HT1080 (cell line): ENCODE measurements around the gene CAMTA1. TPM values are rescaled to one million over a fixed set of nuclear protein-coding genes. Genes with fewer than 3 reads are reported as not detected.

Source experiments
- DNase-seq: peaks from one replicate; pipeline ENCODE4 v3.0.0-alpha.2; 2015; ENCODE audit warnings: low read depth
- total RNA-seq: library from RNA; depleted of rRNA; stranded (reverse); fragments of >200 nt; shearing (Covaris generic); gene quantifications from 2 replicates; pipeline ENCODE4 v1.2.3, GENCODE V29; 2014

Gene CAMTA1
- total RNA-seq, 1 experiment from 2014 or later = 59.2 TPM

- no peak for DNase-seq
Measured at GRCh38 chr1:7425229-7425628, 640.0 kb downstream of the CAMTA1 start.

DNA sequence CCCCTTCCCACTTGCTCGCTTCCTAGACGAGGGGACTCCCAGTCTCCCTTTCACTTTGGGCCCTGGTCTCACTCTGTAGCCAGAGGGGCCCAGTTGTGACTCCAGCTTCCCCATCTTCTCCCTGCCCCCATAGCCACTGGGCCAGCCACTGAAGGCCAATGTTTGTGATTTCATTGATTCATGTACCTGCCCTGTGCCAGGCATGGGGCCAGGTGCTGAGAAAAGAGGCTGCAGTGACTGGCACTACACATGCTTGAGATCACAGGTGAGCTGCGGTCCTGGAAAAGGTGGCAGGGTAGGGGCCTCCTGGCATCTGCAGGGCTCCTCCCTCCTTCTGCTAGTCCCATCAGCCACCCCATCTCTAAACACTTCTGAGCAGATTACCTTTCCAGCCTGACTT is 640.5 kb downstream of the CAMTA1 start:
- no peak for DNase-seq

DNA sequence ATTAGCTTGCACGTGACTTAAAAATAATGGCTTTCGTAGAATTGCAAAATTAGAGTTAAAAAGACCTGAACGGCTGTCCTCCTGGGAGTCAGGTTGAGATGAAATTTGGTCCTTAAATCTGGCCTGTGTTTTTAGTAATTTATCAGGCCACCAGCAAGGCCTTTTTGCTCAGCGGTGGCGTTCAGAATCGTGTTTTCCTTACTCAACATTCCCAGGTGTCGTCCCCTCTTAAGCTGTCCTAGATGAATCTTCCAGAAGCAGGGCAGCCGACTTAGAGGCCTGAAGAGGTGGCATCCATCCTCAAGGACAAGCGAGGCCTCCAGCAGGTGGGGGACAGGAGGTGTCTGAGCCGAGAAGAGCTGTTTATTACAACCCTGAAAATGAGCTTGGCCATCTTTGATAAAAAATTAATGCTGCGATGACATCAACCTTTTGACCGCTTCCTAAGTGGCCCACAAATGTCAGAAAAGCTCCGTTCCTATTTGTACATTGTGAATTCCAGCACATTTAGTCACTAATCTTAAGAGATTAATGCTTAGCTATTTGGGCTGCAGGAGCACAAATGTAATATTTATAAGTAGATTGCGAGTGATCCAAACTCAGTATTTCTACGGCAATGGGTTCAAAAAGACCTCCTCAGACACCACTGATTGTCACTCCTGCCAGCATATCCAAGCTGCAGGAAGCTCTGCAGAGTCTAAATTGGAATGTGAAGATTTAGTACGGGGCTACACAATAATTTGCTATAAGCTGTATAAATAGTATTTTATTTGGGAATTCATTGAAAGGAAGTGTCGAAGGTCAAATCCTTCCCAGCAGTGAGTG is 641.7 kb downstream of the CAMTA1 start:
- no peak for DNase-seq

DNA sequence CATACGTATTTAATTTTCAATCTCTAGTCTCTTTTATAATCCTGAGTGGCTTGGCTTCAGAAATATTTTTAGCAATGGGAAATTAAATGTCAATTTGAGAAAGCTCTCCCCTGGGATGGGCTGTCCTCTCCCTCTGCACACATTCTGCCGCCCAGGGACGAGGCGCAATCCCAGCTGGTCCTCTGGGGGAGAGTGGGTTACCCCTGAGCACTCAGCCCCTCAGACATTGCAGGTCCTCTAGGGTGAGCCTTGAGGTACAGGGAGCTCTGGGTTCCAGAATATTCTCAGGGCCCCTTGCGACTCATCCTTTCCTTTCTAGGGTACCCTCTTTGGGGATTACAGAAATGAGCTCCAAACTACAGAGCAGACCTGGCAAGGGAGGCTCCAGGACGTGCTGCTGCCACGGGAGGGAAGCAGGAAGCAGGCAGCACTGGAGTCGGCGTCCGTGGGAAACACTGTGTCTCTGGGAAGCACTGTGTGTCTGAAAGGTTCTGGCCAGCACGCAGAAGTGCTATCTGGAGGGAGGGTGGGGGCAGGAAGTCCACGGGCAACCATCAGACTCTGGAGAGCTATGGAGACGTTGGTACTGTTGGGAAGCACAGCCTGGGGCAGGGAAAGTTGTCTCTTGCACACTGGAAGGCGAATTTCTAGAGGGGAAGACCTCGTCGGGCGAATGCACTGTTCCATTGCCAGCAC is 642.5 kb downstream of the CAMTA1 start:
- no peak for DNase-seq

DNA sequence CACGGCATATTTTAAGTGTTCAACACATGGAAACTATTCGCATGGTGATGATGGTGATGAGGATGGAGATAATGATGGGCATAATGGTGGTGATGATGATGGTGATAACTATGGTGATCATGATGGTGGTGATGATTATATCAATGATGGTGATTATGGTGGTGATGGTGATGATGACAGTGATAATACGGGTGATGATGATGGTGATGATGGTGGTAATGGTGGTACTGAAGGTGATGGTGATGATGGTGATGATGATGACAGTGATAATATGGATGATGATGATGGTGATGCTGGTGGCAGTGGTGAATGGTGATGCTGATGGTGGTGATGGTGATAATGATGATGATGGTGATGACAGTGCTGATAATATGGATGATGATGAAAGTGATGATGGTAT is 644.0 kb downstream of the CAMTA1 start:
- DNase-seq = no peak

GRCh38 chr1:7430047-7430608 is 644.9 kb downstream of the CAMTA1 start:
- no peak for DNase-seq

GRCh38 chr1:7430691-7431090 is 645.4 kb downstream of the CAMTA1 start:
- DNase-seq = no peak

DNA sequence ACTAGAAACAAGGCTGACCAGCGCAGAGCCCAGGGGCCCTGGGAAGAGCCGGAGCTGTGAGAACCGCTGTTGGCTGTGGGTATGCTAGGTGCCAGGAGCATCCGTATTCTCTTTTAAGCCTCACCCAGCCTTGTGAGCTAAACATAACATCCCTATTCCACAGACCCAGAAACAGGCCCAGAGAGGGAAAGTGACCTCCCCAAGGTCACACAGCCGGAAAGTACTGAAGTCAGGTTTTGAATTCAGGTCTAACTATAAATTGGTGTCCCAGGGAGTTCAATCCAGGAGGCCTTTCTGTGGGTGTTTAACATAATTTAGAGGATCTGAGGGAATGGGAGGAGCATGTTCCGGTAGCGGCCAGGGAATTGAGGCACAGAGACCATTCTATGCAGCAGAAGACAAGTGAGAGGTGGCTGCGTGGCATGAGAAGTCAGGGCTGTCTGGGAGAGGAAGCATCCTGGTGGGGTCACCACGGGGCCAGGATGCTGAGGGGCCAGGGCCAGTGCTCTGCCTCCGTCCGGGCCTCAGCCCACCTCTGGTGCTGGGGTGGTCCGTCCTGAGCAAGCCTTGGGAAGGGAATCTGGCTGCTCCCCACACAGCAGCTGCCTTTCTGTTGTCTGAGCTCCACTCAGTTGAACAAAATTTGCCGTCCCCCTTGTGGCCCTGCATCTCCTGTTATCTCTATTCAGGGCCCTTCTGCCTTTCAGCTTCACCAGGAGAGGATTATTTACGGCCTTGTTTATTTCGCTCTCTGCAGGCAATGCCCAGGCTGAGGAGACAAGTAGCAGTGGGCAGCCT is 647.0 kb downstream of the CAMTA1 start:
- no peak for DNase-seq

DNA sequence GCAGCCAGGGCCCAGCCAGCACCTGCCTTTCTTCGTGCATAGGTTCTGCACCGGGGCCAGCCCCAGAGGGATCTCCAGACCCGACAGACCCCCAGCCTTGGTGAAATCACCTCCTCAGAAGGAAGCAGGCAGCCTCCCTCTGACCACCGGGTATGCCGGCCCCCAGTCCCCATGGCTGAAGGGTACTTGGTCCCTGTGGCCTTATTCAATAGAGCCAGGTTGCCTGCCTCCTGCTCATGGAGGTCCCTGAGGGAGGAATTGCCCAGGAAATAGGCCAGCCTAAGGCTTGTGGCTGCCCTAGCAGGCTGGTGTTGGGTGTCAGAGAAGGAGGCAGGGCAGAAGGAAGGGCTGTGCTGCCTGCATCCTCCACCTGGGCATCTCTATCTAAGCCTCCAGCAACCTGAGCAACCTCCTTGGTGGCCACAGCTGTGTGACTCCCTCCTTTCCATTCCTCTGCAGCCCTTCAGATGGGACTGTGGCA is 647.7 kb downstream of the CAMTA1 start:
- no peak for DNase-seq

DNA sequence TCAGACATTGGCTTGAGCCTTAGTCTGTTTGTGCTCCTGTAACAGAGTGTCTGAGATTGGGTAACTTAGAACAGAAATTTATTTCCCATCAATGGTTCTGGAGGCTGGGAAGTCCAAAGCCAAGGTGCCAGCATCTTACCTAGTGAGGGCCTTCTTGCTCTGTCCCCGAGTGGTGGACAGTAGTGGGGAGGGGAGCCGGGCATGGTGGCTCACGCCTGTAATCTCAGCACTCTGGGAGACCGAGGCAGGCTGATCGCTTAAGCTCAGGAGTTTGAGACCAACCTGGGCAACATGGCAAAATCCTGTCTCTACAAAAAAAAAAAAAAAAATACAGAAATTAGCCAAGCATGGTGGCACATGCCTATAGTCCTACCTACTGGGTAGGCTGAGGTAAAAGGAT is 649.3 kb downstream of the CAMTA1 start:
- no peak for DNase-seq

DNA sequence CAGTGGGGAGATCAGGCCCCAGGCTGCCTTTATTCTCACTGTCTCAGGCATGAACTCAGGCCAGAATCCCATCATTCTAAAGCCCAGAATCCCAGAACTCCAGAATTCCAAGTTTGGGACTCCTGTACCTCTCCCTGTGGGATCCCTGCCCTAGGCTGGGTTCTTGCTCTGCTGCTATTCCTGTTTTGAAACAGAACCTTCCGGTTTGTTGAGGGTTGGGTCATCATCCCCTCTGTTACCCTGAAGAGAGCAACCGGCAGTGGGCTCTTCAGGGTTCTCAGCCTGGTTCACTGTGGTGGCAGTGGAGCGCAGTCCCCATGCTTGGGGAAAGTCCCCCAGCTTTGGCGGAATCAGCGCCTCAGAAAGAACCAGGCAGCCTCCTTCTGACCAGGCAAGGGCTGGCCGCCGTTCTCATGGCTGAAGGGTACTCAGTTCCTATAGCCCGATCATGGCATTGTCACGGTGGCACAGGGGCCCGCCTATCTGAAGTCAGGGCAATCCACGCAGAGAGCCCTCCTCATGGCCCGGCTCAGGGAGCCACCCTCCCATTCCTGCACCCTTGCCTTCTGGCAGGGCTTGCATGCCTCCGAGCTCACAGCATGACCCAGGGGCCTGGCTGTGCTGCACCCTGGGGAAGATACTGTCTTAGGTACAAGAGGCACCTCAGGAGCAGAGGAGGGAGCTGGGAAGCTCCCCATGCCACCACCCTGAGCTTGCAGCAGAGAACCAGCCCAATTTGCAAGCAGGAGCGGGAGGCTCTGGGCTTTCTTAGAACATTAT is 650.2 kb downstream of the CAMTA1 start:
- DNase-seq = no peak

- no peak for DNase-seq
Measured at GRCh38 chr1:7436056-7437005, 651.1 kb downstream of the CAMTA1 start.

DNA sequence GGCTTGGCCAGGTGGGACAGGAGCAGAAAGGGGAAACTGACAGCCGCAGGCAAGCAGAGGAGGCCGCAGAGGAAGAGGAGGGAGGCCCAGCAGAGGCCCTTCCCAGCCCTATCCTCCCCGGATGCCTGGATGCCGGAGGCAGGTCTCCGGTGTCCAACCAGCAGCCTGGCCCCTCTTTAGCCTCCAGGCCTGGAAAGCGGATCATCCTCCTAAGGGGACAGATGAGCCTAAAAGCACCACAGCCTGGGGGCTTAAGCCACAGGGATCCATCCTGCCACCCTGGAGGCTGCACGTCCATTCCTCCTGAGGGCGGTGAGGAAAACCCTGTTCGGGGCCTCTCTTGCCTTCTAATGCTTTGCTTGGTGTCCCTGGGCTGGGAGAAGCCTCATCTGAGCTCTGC is 651.8 kb downstream of the CAMTA1 start:
- no peak for DNase-seq

- no peak for DNase-seq
Measured at GRCh38 chr1:7437608-7438395, 652.5 kb downstream of the CAMTA1 start.

- DNase-seq = no peak
Measured at GRCh38 chr1:7438396-7438785, 653.1 kb downstream of the CAMTA1 start.

DNA sequence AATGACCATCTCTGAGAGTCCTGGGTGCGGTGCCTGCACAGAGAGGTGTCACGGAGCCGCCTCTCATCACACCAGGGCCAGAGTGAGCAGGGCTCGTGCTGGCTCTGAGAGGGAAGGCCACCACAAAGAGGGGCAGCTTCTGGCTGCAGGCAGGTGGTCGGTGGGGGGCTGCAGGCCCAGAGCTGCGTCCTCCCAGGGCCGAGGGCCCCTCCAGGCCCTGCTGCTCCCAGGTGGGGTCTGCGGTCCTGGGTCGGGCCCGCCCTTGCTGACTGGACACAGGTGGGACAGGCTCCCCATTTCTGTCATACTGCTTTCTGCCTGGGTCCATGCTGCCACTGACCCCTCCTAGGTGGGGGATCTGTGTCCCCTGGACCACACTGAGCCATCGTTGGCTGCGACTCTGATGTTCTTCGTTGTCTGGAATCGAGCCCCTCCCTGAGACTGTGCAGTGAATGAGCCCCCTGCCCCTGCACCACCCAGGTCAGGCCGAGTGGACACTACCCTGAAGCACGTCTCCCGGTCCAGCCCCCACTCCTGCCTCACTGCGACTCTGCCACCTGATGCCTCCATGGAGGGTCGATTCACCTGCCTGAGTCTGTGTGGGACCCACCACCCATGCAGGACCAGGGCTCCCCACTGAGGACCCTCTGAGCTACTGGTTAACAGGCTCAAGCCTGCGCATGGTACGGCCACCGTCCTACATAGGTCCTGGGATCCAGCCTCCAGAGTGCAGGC is 653.8 kb downstream of the CAMTA1 start:
- no peak for DNase-seq

- no peak for DNase-seq
Measured at GRCh38 chr1:7440154-7440553, 654.9 kb downstream of the CAMTA1 start.
